Keratinocyte (primary cell): ENCODE data around the gene EFCAB8. TPM values are rescaled to one million over a fixed set of nuclear protein-coding genes. Genes with fewer than 3 reads are reported as not detected.

Experiments used
- DNase-seq: peaks from one replicate; pipeline ENCODE4 v3.0.0-alpha.2; 2011; ENCODE audit warnings: low read depth, missing footprints, low spot score
- FAIRE-seq: peaks from 2 replicates; lab custom pipeline; 2011; peaks lifted over from hg19 to GRCh38; lab: Jason Lieb, UNC
- H2AFZ ChIP-seq: 2 replicates; pipeline ENCODE4 v1.6.0; 2012; ENCODE audit warnings: low read length, control low read depth, inconsistent platforms; ENCODE audit not compliant: control insufficient read depth
- H3K27ac ChIP-seq: 2 replicates; pipeline ENCODE4 v1.5.1; 2011; ENCODE audit warnings: low read length; ENCODE audit not compliant: control insufficient read depth, insufficient read depth
- H3K27me3 ChIP-seq: 3 replicates; pipeline ENCODE4 v1.6.0; 2011; ENCODE audit warnings: low read length; ENCODE audit not compliant: control insufficient read depth, insufficient read depth; ENCODE audit errors: extremely low read depth
- H3K36me3 ChIP-seq, 2 experiments: 2 replicates in 1 of 2; 3 replicates in 1 of 2; pipeline ENCODE4 v1.5.1; 2011; ENCODE audit warnings: low read length in 2 of 2, mild to moderate bottlenecking in 1 of 2; ENCODE audit not compliant: control insufficient read depth in 2 of 2, insufficient read depth in 2 of 2; ENCODE audit errors: extremely low read depth in 1 of 2
- H3K4me1 ChIP-seq: 3 replicates; pipeline ENCODE4 v1.5.1; 2011; ENCODE audit warnings: low read length; ENCODE audit not compliant: control insufficient read depth, insufficient read depth; ENCODE audit errors: extremely low read depth
- H3K4me2 ChIP-seq: 3 replicates; pipeline ENCODE4 v1.6.0; 2011; ENCODE audit warnings: low read depth, low read length; ENCODE audit not compliant: control insufficient read depth, insufficient read depth; ENCODE audit errors: extremely low read depth
- H3K4me3 ChIP-seq, 3 experiments: fragments of 200-600 bp in 1 of 3; sonication (generic) in 1 of 3; 2 replicates in 2 of 3; 3 replicates in 1 of 3; pipeline ENCODE4 v1.5.1; 2011 to 2016; ENCODE audit warnings: low read length in 3 of 3, mild to moderate bottlenecking in 3 of 3, control low read depth in 2 of 3, inconsistent platforms in 1 of 3, low read depth in 1 of 3, mixed read lengths in 1 of 3, mixed run types in 1 of 3, moderate library complexity in 1 of 3; ENCODE audit not compliant: control insufficient read depth in 2 of 3, insufficient read depth in 2 of 3; ENCODE audit errors: extremely low read depth in 1 of 3
- H3K79me2 ChIP-seq: 2 replicates; pipeline ENCODE4 v1.6.0; 2012; ENCODE audit warnings: low read length; ENCODE audit not compliant: control insufficient read depth, insufficient read depth
- H3K9ac ChIP-seq: 3 replicates; pipeline ENCODE4 v1.6.0; 2011; ENCODE audit warnings: low read length; ENCODE audit not compliant: control insufficient read depth, insufficient read depth; ENCODE audit errors: extremely low read depth
- H3K9me1 ChIP-seq: 3 replicates; pipeline ENCODE4 v1.6.0; 2011; ENCODE audit warnings: low read length; ENCODE audit not compliant: control insufficient read depth, insufficient read depth; ENCODE audit errors: extremely low read depth
- H3K9me3 ChIP-seq: 2 replicates; pipeline ENCODE4 v1.5.1; 2012; ENCODE audit warnings: low read depth, low read length; ENCODE audit not compliant: control insufficient read depth
- H4K20me1 ChIP-seq: 3 replicates; pipeline ENCODE4 v1.6.0; 2011; ENCODE audit warnings: low read length; ENCODE audit not compliant: control insufficient read depth, insufficient read depth; ENCODE audit errors: extremely low read depth
- CTCF ChIP-seq, 3 experiments: IDR thresholded peaks in 1 of 3; conservative IDR thresholded peaks in 1 of 3; optimal IDR thresholded peaks in 1 of 3; 2 replicates in 2 of 3; 3 replicates in 1 of 3; pipeline versions ENCODE3 to v1.5.1; 2011; ENCODE audit warnings: low read length in 3 of 3, mild to moderate bottlenecking in 3 of 3, moderate library complexity in 2 of 3, control low read depth in 1 of 3, inconsistent platforms in 1 of 3; ENCODE audit not compliant: insufficient read depth in 2 of 3; ENCODE audit errors: extremely low read depth in 1 of 3
- EZH2 ChIP-seq: IDR thresholded peaks from one replicate; pipeline ENCODE4 v1.6.1; 2012; ENCODE audit warnings: inconsistent platforms, mild to moderate bottlenecking, low read length, moderate library complexity
- dilution Hi-C: fragments of 300-500 bp; cut with MboI; formaldehyde crosslinking; loops from one replicate; pipeline ENCODE4 v1.7.0; 2020; ENCODE audit warnings: low sequenced_read_pairs; ENCODE audit not compliant: extremely low pct_ligation_motif_present
- polyA plus RNA-seq, 5 experiments: library from polyadenylated mRNA; depleted of rRNA in 3 of 5; stranded (reverse) in 3 of 5; stranded (forward) in 1 of 5; unstranded in 1 of 5; fragments of >200 nt; gene quantifications; 1 replicate in 1 of 5; 2 replicates in 3 of 5; 3 replicates in 1 of 5; pipeline versions ENCODE4 v1.2.1 to v1.2.3, GENCODE V29; 2011 to 2012; ENCODE audit warnings: missing spikeins in 2 of 5, low read depth in 1 of 5, low replicate concordance in 1 of 5

The EFCAB8 gene
- polyA plus RNA-seq, 1 donor (not counting 4 experiments of a cell fraction or from before 2014, with no cell fraction given) = 0.03 TPM

GRCh38 chr20:33006776-33007375, 148.2 kb downstream of the EFCAB8 start:
- H3K27ac ChIP-seq = no peak overlapping the region
- no peaks in the 10 kb centered on the region for H3K79me2 ChIP-seq
- H3K27me3 ChIP-seq = peaks cover 3% of the 10 kb centered on the region
- no peaks in the 10 kb centered on the region for H3K4me1 ChIP-seq
- H2AFZ ChIP-seq = no peak overlapping the region
- H4K20me1 ChIP-seq = no peaks in the 10 kb centered on the region
- no peak overlapping the region for H3K9ac ChIP-seq
- H3K9me3 ChIP-seq = no peaks in the 10 kb centered on the region
- no peaks in the 10 kb centered on the region for H3K9me1 ChIP-seq
- dilution Hi-C loops = no loop called here
- H3K4me2 ChIP-seq = no peak overlapping the region
- no peak for TF ChIP-seq CTCF (optimal IDR thresholded peaks at IDR 0.05 in 1 of 3, IDR thresholded peaks at IDR 0.05 in 1 of 3, conservative IDR thresholded peaks at IDR 0.05 in 1 of 3; ENCODE audit: extremely low read depth in 1 of 3, insufficient read depth in 2 of 3, low read length in 3 of 3)
- TF ChIP-seq EZH2 = no peak
- no peaks in the 10 kb centered on the region for H3K36me3 ChIP-seq
- H3K4me3 ChIP-seq = no peak overlapping the region
- FAIRE-seq = no peak
- DNase-seq = no peak

- Histone ChIP-seq H3K9me1 (no peaks in the 10 kb centered on the region), H3K79me2 (no peaks in the 10 kb centered on the region), H3K4me3 (no peak within 1 kb of the TSS), H3K9me3 (no peaks in the 10 kb centered on the region), H3K4me1 (no peaks in the 10 kb centered on the region), H3K36me3 (no peaks in the 10 kb centered on the region), H2AFZ (no peak within 1 kb of the TSS), H4K20me1 (no peaks in the 10 kb centered on the region), H3K4me2 (no peak within 1 kb of the TSS), H3K27me3 (peaks cover 3% of the 10 kb centered on the region), H3K27ac (no peak within 1 kb of the TSS), H3K9ac (no peak within 1 kb of the TSS)
- DNase-seq = no peak
- FAIRE-seq = no peak
- no peak for TF ChIP-seq EZH2
- TF ChIP-seq CTCF (optimal IDR thresholded peaks at IDR 0.05 in 1 of 3, IDR thresholded peaks at IDR 0.05 in 1 of 3, conservative IDR thresholded peaks at IDR 0.05 in 1 of 3; ENCODE audit: extremely low read depth in 1 of 3, insufficient read depth in 2 of 3, low read length in 3 of 3) = no peak
- dilution Hi-C loops = no loop called here
Measured at GRCh38 chr20:33007376-33008335, 148.9 kb downstream of the EFCAB8 start, which contains the start of gene BPIFB2. BPIFB2 (plus strand) TSS chr20:33007704; CDS start chr20:33008575, 871 bp downstream.
